OCI-LY7 (cell line): ENCODE measurements around the gene MED8. TPM values are rescaled to one million over a fixed set of nuclear protein-coding genes. Genes with fewer than 3 reads are reported as not detected.
A peak's percentile ranks its signal among the peaks of the same experiment; 100 is the strongest.

ENCODE experiments used
- BruUV-seq: library from RNA; stranded (reverse); fragments of 400-500 nt; replicated peaks from 2 replicates; lab custom pipeline; 2021; lab: Mats Ljungman, UMichigan
- CTCF ChIA-PET: fragments of 300-600 bp; sonication (Branson Sonifier 250); formaldehyde crosslinking; loops from one replicate; lab custom pipeline; 2022; ENCODE audit warnings: antibody characterized with exemption; ENCODE audit not compliant: unreplicated experiment; lab: Charles Lee
- POLR2A ChIA-PET: fragments of 300-600 bp; sonication (Branson Sonifier 250); formaldehyde crosslinking; loops from one replicate; lab custom pipeline; 2022; ENCODE audit warnings: antibody characterized with exemption; lab: Charles Lee
- DNase-seq: peaks from one replicate; pipeline ENCODE4 v3.0.0-alpha.2; 2015; ENCODE audit warnings: low spot score
- H2AFZ ChIP-seq: fragments of 200-600 bp; sonication (generic), shearing (Covaris generic); 2 replicates; pipeline ENCODE4 v1.6.1; 2014; ENCODE audit warnings: mild to moderate bottlenecking, antibody characterized with exemption, low read length, moderate library complexity
- H3K27ac ChIP-seq: fragments of 200-600 bp; sonication (generic); 2 replicates; pipeline ENCODE4 v1.5.1; 2014; ENCODE audit warnings: mixed run types, low read depth, mild to moderate bottlenecking, moderate library complexity, low read length, inconsistent platforms; ENCODE audit not compliant: poor library complexity, severe bottlenecking
- H3K36me3 ChIP-seq: fragments of 200-600 bp; sonication (generic); 2 replicates; pipeline ENCODE4 v1.6.1; 2014; ENCODE audit warnings: mild to moderate bottlenecking, antibody characterized with exemption, low read length, moderate library complexity, mixed read lengths; ENCODE audit not compliant: insufficient read depth
- H3K4me1 ChIP-seq: fragments of 200-600 bp; sonication (generic); 2 replicates; pipeline ENCODE4 v1.5.1; 2014; ENCODE audit warnings: mild to moderate bottlenecking, low read length; ENCODE audit not compliant: insufficient read depth, poor library complexity, severe bottlenecking
- H3K4me2 ChIP-seq: fragments of 200-600 bp; sonication (generic); 2 replicates; pipeline ENCODE4 v1.6.1; 2014; ENCODE audit warnings: mild to moderate bottlenecking, low read length
- H3K4me3 ChIP-seq: fragments of 200-600 bp; sonication (generic); 2 replicates; pipeline ENCODE4 v1.5.1; 2014; ENCODE audit warnings: mild to moderate bottlenecking, low read depth, low read length; ENCODE audit not compliant: poor library complexity, severe bottlenecking
- H3K79me2 ChIP-seq: fragments of 200-600 bp; sonication (generic); 2 replicates; pipeline ENCODE4 v1.6.1; 2016; ENCODE audit warnings: low read depth, mild to moderate bottlenecking, low read length, moderate library complexity, mixed read lengths; ENCODE audit not compliant: insufficient read depth
- H3K9me2 ChIP-seq: fragments of 200-600 bp; sonication (generic); 2 replicates; pipeline ENCODE4 v1.6.1; 2016; ENCODE audit warnings: mild to moderate bottlenecking, low read length, mixed read lengths; ENCODE audit not compliant: insufficient read depth
- H3K9me3 ChIP-seq: fragments of 200-600 bp; sonication (generic); 2 replicates; pipeline ENCODE4 v1.6.1; 2014; ENCODE audit warnings: mild to moderate bottlenecking, mixed run types, low read length, mixed read lengths
- H4K20me1 ChIP-seq: fragments of 200-600 bp; sonication (generic); 2 replicates; pipeline ENCODE4 v1.6.1; 2014; ENCODE audit warnings: mild to moderate bottlenecking, antibody characterized with exemption, low read length, moderate library complexity, mixed read lengths; ENCODE audit not compliant: insufficient read depth
- CTCF ChIP-seq: fragments of 200-600 bp; sonication (generic); conservative IDR thresholded peaks from 2 replicates; pipeline ENCODE4 v1.5.1; 2014; ENCODE audit warnings: mild to moderate bottlenecking, antibody characterized with exemption, low read length, moderate library complexity, mixed read lengths
- EZH2phosphoT487 ChIP-seq: fragments of 200-600 bp; sonication (generic); IDR thresholded peaks from 2 replicates; pipeline ENCODE4 v1.6.1; 2018; ENCODE audit warnings: low read depth, borderline replicate concordance, mild to moderate bottlenecking, mixed run types, antibody characterized with exemption, low read length, moderate library complexity, mixed read lengths
- intact Hi-C: fragments of 100-400 bp; cut with micrococcal nuclease; formaldehyde crosslinking; loops from one replicate; pipeline ENCODE4 v1.10.0; 2022; ENCODE audit not compliant: unreplicated experiment
- total RNA-seq, 2 experiments: library from RNA; depleted of rRNA in 1 of 2; stranded (reverse); fragments of >200 nt in 1 of 2; shearing (Covaris generic) in 1 of 2; gene quantifications; 2 replicates each; pipeline ENCODE4 v1.2.3, GENCODE V29; 2014 to 2022

Gene MED8
- total RNA-seq, 2 experiments from 2014 or later, result 37.6 to 37.8 TPM

- Histone ChIP-seq H3K4me2 (peak overlapping the region; percentile 72), H3K4me3 (peak overlapping the region; percentile 64), H2AFZ (peak overlapping the region; percentile 66), H3K4me1 (peaks cover 16% of the 10 kb centered on the region), H3K27ac (peak overlapping the region; percentile 49), H3K36me3 (no peaks in the 10 kb centered on the region), H3K9me2 (no peaks in the 10 kb centered on the region), H4K20me1 (no peaks in the 10 kb centered on the region), H3K9me3 (no peaks in the 10 kb centered on the region), H3K79me2 (no peaks in the 10 kb centered on the region)
- DNase-seq, result peak; percentile 74
- BruUV-seq, result no TSS peak
- POLR2A ChIA-PET, result no interaction called here
- no peak for TF ChIP-seq CTCF
- no peak for TF ChIP-seq EZH2phosphoT487
- CTCF ChIA-PET, result no interaction called here
- intact Hi-C loops, result no loop called here
These were observed 40.6 kb downstream of the MED8 start for GRCh38 chr1:43348809-43349593.

- DNase-seq, result no peak
- H3K9me2 ChIP-seq, result no peaks in the 10 kb centered on the region
- H3K4me1 ChIP-seq, result peaks cover 16% of the 10 kb centered on the region
- POLR2A ChIA-PET, result no interaction called here
- H3K4me2 ChIP-seq, result peak overlapping the region; percentile 72
- CTCF ChIA-PET, result no interaction called here
- intact Hi-C loops, result no loop called here
- no peaks in the 10 kb centered on the region for H3K9me3 ChIP-seq
- no peak overlapping the region for H3K27ac ChIP-seq
- no peaks in the 10 kb centered on the region for H3K36me3 ChIP-seq
- H4K20me1 ChIP-seq, result no peaks in the 10 kb centered on the region
- H2AFZ ChIP-seq, result peak overlapping the region; percentile 66; the same call in 1 of the 2 replicates
- TF ChIP-seq EZH2phosphoT487 (no peak), CTCF (no peak)
- no TSS peak for BruUV-seq
- peak overlapping the region; percentile 64 for H3K4me3 ChIP-seq
- H3K79me2 ChIP-seq, result no peaks in the 10 kb centered on the region
These were observed 41.2 kb downstream of the MED8 start for GRCh38 chr1:43348343-43348808.

GRCh38 chr1:43346636-43347035 lies 43.0 kb downstream of the MED8 start:
- intact Hi-C loops, result no loop called here
- Histone ChIP-seq H3K36me3 (no peaks in the 10 kb centered on the region), H3K27ac (no peak overlapping the region), H3K9me2 (no peaks in the 10 kb centered on the region), H3K9me3 (no peaks in the 10 kb centered on the region), H3K4me2 (no peak overlapping the region), H3K4me1 (peaks cover 16% of the 10 kb centered on the region), H2AFZ (no peak overlapping the region), H3K4me3 (no peak overlapping the region), H3K79me2 (no peaks in the 10 kb centered on the region), H4K20me1 (no peaks in the 10 kb centered on the region)
- POLR2A ChIA-PET, result no interaction called here
- no TSS peak for BruUV-seq
- TF ChIP-seq CTCF (no peak), EZH2phosphoT487 (no peak)
- no peak for DNase-seq
- CTCF ChIA-PET, result no interaction called here
